Measurements from ENCODE around the gene DLG1. TPM values are rescaled to one million over a fixed set of nuclear protein-coding genes. Genes with fewer than 3 reads are reported as not detected.
"Not testable (repeated sequence)": the region's sequence is repeated elsewhere in the genome, so short reads cannot be mapped to it uniquely, and the experiment has no call there.

The DLG1 gene
- total RNA-seq, 2 donors from 2014 or later, result 115 to 124 TPM

DNA sequence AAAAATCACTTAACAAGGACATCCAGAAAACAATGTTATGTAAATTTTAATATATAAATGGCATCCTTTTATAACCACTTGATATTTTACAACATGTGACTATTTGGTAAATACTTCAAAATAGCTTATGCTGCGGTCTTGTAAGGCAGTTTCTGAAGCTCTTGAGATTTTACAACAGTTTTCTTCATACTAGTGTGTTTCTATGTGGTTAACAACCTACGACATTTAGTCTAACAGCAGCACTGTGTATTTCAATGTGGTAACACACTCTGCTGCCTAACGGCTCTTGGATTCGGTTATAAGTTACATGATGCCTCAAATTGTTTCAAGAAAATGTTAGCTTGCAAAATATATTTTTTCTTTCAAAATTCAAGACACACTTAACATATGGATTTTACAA is 255.9 kb downstream of the DLG1 start:
- H3K27me3 ChIP-seq, result no peaks in the 10 kb centered on the region
- TF ChIP-seq, protein P1, sequence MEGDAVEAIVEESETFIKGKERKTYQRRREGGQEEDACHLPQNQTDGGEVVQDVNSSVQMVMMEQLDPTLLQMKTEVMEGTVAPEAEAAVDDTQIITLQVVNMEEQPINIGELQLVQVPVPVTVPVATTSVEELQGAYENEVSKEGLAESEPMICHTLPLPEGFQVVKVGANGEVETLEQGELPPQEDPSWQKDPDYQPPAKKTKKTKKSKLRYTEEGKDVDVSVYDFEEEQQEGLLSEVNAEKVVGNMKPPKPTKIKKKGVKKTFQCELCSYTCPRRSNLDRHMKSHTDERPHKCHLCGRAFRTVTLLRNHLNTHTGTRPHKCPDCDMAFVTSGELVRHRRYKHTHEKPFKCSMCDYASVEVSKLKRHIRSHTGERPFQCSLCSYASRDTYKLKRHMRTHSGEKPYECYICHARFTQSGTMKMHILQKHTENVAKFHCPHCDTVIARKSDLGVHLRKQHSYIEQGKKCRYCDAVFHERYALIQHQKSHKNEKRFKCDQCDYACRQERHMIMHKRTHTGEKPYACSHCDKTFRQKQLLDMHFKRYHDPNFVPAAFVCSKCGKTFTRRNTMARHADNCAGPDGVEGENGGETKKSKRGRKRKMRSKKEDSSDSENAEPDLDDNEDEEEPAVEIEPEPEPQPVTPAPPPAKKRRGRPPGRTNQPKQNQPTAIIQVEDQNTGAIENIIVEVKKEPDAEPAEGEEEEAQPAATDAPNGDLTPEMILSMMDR (IDR thresholded peaks at IDR 0.05), result no peak
- no peaks in the 10 kb centered on the region for H3K9me3 ChIP-seq
- intact Hi-C loops (cut with DNase I), result no loop called here
- H3K27ac ChIP-seq, result no peak overlapping the region
- no peak for DNase-seq
- H3K9ac ChIP-seq (ENCODE audit: low read depth in 2 of 2, low read length in 2 of 2), result no peak overlapping the region
- no peak overlapping the region for H3K4me3 ChIP-seq
- H3K4me1 ChIP-seq, result no peaks in the 10 kb centered on the region
- no peaks in the 10 kb centered on the region for H3K36me3 ChIP-seq

DNA sequence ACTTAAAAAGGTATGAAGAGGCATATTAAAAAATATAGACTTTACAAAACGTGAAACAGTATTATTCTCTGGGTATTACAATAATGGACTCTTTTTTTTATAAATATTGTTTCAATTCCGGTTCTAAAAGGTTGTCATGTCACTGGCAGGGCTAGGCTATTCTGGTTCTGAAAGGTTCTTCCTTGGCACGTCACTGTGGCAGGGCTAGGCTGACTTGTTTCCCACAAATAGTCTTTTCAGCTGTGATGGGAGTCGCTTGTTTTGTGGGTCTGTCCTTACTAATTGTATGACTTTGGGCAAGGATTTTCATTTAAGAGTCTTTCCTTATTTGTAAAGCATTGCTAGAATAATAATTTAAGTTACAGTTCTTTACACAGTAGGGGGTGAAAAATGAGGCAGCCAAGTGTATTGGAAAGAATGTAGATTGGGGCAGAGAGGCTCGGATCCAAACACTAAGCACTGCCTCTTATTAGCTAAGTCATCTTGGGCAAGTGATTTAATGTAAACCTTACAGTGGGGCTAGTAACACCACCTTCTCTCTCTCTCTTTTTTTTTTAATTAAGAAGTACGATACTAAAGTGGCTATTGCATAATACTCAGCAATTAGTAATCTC is 256.4 kb downstream of the DLG1 start:
- TF ChIP-seq, protein P1 (IDR thresholded peaks at IDR 0.05), result no peak

DNA sequence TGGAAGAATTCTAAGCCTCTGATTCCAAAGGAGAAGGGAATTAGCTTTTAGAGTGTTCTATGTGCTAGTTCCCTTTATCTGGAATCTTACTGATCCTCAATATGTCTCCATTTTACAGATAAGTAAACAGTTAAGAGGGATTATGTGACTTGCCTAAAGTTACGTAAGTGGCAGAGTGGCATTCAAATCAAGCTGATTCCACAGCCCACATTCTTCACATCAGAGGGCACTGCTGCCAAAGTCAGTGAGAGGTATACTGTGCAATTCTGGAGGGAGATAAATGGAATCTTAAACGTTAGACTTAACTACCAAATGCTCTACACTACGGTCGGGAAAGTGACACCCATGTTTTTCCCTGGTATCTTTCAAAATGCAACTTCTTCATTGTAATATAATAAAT is 257.8 kb downstream of the DLG1 start:
- TF ChIP-seq, protein P1 (IDR thresholded peaks at IDR 0.05), result no peak
- H3K27ac ChIP-seq, result no peak overlapping the region
- H3K9ac ChIP-seq (ENCODE audit: low read depth in 2 of 2, low read length in 2 of 2), result no peak overlapping the region
- no peak overlapping the region for H3K4me3 ChIP-seq
- H3K4me1 ChIP-seq, result no peaks in the 10 kb centered on the region
- no peaks in the 10 kb centered on the region for H3K27me3 ChIP-seq
- no peak for DNase-seq
- intact Hi-C loops (cut with DNase I), result no loop called here
- H3K9me3 ChIP-seq, result no peaks in the 10 kb centered on the region
- H3K36me3 ChIP-seq, result no peaks in the 10 kb centered on the region

More for the DNA sequence above, 256.4 kb downstream of the DLG1 start:
- no peaks in the 10 kb centered on the region for H3K27me3 ChIP-seq
- H3K9me3 ChIP-seq, result no peaks in the 10 kb centered on the region
- H3K27ac ChIP-seq, result no peak overlapping the region
- intact Hi-C loops (cut with DNase I), result no loop called here
- H3K4me1 ChIP-seq, result no peaks in the 10 kb centered on the region
- H3K36me3 ChIP-seq, result no peaks in the 10 kb centered on the region
- no peak overlapping the region for H3K9ac ChIP-seq (ENCODE audit: low read depth in 2 of 2, low read length in 2 of 2)
- no peak for DNase-seq
- H3K4me3 ChIP-seq, result no peak overlapping the region

DNA sequence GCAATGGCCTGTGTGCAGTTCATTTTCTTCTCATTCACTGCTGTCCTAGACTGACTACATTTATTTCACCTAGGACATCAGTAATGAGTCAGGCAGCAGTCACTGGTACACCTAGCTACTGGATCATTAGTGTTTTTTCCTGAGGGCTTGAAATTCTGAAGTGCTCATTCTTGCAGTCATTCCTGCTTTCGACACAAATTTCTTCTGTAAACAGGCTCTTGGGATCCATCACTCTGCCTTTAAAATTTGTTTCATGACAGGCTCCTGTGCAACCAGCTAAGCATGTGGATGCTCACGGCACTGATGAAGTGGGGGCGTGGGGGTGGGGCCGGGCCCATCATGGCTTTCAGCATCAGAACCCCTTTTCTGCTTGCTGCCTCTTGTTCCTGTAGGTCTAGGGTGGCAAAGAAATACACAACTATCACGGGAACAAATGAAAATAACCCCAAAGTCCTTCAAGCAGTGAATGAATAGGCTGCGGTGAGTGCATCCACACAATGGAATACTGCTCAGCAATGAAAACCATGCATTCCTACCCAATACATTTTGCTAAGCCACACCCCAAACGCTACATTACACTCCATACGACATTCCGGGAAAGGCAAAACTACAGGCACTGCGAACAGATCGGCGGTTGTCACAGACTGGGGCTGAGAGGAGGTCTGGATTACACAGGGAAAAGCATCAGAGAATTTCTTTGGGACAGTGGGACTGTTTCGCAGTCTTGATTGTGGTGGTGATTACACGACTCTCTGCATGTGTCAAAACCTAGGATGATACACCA is 259.5 kb downstream of the DLG1 start:
- H3K4me1 ChIP-seq, result no peaks in the 10 kb centered on the region
- H3K36me3 ChIP-seq, result no peaks in the 10 kb centered on the region
- no peak overlapping the region for H3K27ac ChIP-seq
- H3K4me3 ChIP-seq, result no peak overlapping the region
- TF ChIP-seq, protein P1 (IDR thresholded peaks at IDR 0.05), result no peak
- no peaks in the 10 kb centered on the region for H3K27me3 ChIP-seq
- DNase-seq, result no peak
- no peaks in the 10 kb centered on the region for H3K9me3 ChIP-seq
- intact Hi-C loops (cut with DNase I), result no loop called here
- H3K9ac ChIP-seq (ENCODE audit: low read depth in 2 of 2, low read length in 2 of 2), result no peak overlapping the region

DNA sequence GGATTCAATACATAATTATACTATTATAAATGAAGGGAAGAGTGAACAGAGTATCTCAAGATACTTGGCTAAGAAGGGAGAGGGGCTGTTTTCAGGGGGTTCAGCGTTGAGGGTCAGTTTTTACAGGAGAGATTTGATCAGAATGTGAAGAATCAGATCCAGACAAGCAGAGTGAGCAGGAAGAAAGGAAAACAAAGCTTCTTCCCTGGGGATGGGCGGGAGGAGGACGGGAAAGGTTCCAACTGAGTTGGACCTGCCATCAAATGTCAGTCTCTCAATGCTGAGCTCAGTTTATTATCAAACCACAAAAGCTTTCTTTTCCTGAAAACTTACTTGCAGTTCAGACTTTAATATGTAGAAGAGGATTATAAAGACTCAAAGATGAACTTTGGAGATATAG is 262.8 kb downstream of the DLG1 start:
- no peak for DNase-seq
- no peak overlapping the region for H3K27ac ChIP-seq
- no peak overlapping the region for H3K4me3 ChIP-seq
- H3K9ac ChIP-seq (ENCODE audit: low read depth in 2 of 2, low read length in 2 of 2), result no peak overlapping the region
- no peaks in the 10 kb centered on the region for H3K4me1 ChIP-seq
- no peaks in the 10 kb centered on the region for H3K36me3 ChIP-seq
- TF ChIP-seq, protein P1 (IDR thresholded peaks at IDR 0.05), result no peak
- H3K9me3 ChIP-seq, result no peaks in the 10 kb centered on the region
- intact Hi-C loops (cut with DNase I), result no loop called here
- no peaks in the 10 kb centered on the region for H3K27me3 ChIP-seq

DNA sequence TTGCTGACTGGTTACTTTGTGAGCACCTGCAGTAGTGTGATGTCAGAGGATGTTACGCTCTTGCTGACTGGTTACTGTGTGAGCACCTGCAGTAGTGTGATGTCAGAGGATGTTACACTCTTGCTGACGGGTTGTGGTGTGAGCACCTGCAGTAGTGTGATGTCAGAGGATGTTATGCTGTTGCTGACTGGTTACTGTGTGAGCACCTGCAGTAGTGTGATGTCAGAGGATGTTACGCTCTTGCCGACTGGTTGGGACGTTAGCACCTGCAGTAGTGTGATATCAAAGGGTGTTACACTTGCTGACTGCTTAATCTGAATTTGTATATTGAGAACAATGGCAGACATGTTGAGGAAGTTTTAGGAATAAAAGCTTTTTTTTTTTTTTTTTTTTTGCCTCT is 263.6 kb downstream of the DLG1 start:
- H3K36me3 ChIP-seq; intact Hi-C loops (cut with DNase I); H3K9me3 ChIP-seq; H3K27me3 ChIP-seq; H3K9ac ChIP-seq (ENCODE audit: low read depth in 2 of 2, low read length in 2 of 2); DNase-seq; H3K4me1 ChIP-seq; H3K4me3 ChIP-seq; H3K27ac ChIP-seq: not testable (repeated sequence)

DNA sequence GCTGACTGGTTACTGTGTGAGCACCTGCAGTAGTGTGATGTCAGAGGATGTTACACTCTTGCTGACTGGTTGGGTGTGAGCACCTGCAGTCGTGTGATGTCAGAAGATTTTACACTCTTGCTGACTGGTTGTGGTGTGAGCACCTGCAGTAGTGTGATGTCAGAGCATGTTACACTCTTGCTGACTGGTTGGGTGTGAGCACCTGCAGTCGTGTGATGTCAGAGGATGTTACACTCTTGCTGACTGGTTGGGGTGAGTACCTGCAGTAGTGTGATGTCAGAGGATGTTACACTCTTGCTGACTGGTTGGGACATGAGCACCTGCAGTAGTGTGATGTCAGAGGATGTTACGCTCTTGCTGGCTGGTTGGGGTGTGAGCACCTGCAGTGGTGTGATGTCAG is 264.6 kb downstream of the DLG1 start:
- H3K9ac ChIP-seq (ENCODE audit: low read depth in 2 of 2, low read length in 2 of 2); H3K27ac ChIP-seq; H3K4me1 ChIP-seq; H3K9me3 ChIP-seq; H3K27me3 ChIP-seq; H3K36me3 ChIP-seq; intact Hi-C loops (cut with DNase I); DNase-seq; H3K4me3 ChIP-seq: not testable (repeated sequence)
